PC-9 (cell line): ENCODE data around the gene PRAMEF8.
"Not testable (repeated sequence)": the region's sequence is repeated elsewhere in the genome, so short reads cannot be mapped to it uniquely, and the experiment has no call there.

Experiments used
- CTCF ChIP-seq: fragments of 200-600 bp; sonication (generic); conservative IDR thresholded peaks from 2 replicates; pipeline ENCODE4 v1.6.1; 2017; ENCODE audit warnings: mixed run types, antibody characterized with exemption, mild to moderate bottlenecking, moderate library complexity
- EZH2 ChIP-seq: fragments of 200-600 bp; sonication (generic); IDR thresholded peaks from 2 replicates; pipeline ENCODE4 v1.8.0; 2017; ENCODE audit warnings: antibody characterized with exemption, low read depth

- not testable (repeated sequence) for TF ChIP-seq EZH2, CTCF
These were observed 31.0 kb downstream of the PRAMEF8 start, which contains the start of gene PRAMEF5 for GRCh38 chr1:13253898-13254297.
